CD4-positive, alpha-beta T cell (primary cell): ENCODE data around the gene MEGF11. TPM values are rescaled to one million over a fixed set of nuclear protein-coding genes. Genes with fewer than 3 reads are reported as not detected.

Source experiments
- ATAC-seq: fragments of 200-7000 bp; cut with Tn5 transposase; one replicate; pipeline ENCODE4 v1.10.0; 2022; ENCODE audit warnings: mild to moderate bottlenecking; ENCODE audit not compliant: poor library complexity
- CTCF ChIA-PET: fragments of 350-600 bp; sonication (Branson Sonifier 250); formaldehyde crosslinking; loops from one replicate; lab custom pipeline; 2021; ENCODE audit warnings: antibody characterized with exemption, inconsistent platforms; lab: Charles Lee
- POLR2A ChIA-PET: fragments of 350-600 bp; sonication (Branson Sonifier 250); formaldehyde crosslinking; loops from one replicate; lab custom pipeline; 2021; ENCODE audit warnings: antibody characterized with exemption, inconsistent platforms; lab: Charles Lee
- DNase-seq, 14 experiments: peaks; one replicate each; pipeline ENCODE4 v3.0.0-alpha.2; 2013 to 2020; ENCODE audit warnings: mixed read lengths in 2 of 14
- H3K27ac ChIP-seq, 2 donors: one replicate each; pipeline versions ENCODE4 v1.5.1 to v1.7.0; 2013; ENCODE audit warnings: low read length in 2 of 2, low read depth in 1 of 2, mild to moderate bottlenecking in 1 of 2
- H3K27me3 ChIP-seq, 2 experiments: 1 replicate in 1 of 2; 2 replicates in 1 of 2; pipeline versions ENCODE4 v1.6.1 to v1.7.0; 2013; ENCODE audit warnings: low read length in 2 of 2, control low read depth in 1 of 2, mild to moderate bottlenecking in 1 of 2, moderate library complexity in 1 of 2; ENCODE audit not compliant: insufficient read depth in 2 of 2, control insufficient read depth in 1 of 2
- H3K36me3 ChIP-seq: one replicate; pipeline ENCODE4 v1.6.1; 2013; ENCODE audit warnings: low read length, control low read depth; ENCODE audit not compliant: insufficient read depth
- H3K4me1 ChIP-seq: one replicate; pipeline ENCODE4 v1.6.1; 2013; ENCODE audit warnings: low read length, control low read depth; ENCODE audit not compliant: insufficient read depth
- H3K4me3 ChIP-seq: one replicate; pipeline ENCODE4 v1.5.1; 2013; ENCODE audit warnings: mild to moderate bottlenecking, low read length, moderate library complexity
- H3K9me3 ChIP-seq, 2 experiments: 1 replicate in 1 of 2; 2 replicates in 1 of 2; pipeline versions ENCODE4 v1.6.1 to v1.7.0; 2013; ENCODE audit warnings: low read length in 2 of 2, mild to moderate bottlenecking in 2 of 2, control low read depth in 1 of 2, moderate library complexity in 1 of 2; ENCODE audit not compliant: control insufficient read depth in 1 of 2, insufficient read depth in 1 of 2
- H3K27ac Mint-ChIP-seq: one replicate; pipeline ENCODE4 v1.8.0; 2020; ENCODE audit warnings: mixed read lengths
- H3K27me3 Mint-ChIP-seq: one replicate; pipeline ENCODE4 v1.8.0; 2021; ENCODE audit warnings: mixed read lengths
- H3K36me3 Mint-ChIP-seq: one replicate; pipeline ENCODE4 v1.8.0; 2021; ENCODE audit warnings: low read depth, mixed read lengths
- H3K4me1 Mint-ChIP-seq: one replicate; pipeline ENCODE4 v1.8.0; 2021; ENCODE audit warnings: low read depth, mixed read lengths
- H3K4me3 Mint-ChIP-seq: one replicate; pipeline ENCODE4 v1.8.0; 2020; ENCODE audit warnings: mild to moderate bottlenecking, mixed read lengths
- H3K9me3 Mint-ChIP-seq: one replicate; pipeline ENCODE4 v1.8.0; 2020; ENCODE audit warnings: mixed read lengths
- CTCF ChIP-seq: fragments of 200-600 bp; IDR thresholded peaks from one replicate; pipeline ENCODE4 v1.8.0; 2022; ENCODE audit warnings: antibody characterized with exemption, mild to moderate bottlenecking
- intact Hi-C, 2 experiments: fragments of 100-400 bp; cut with DNase I in 1 of 2; cut with micrococcal nuclease in 1 of 2; formaldehyde crosslinking; loops; one replicate each; pipeline versions ENCODE4 v1.15.1 to v1.9.0; 2023 to 2025; cut with DNase I, micrococcal nuclease
- total RNA-seq, 174 experiments: library from RNA in 2 of 174; stranded (reverse) in 2 of 174; gene quantifications; one replicate each; pipeline ENCODE4 v1.2.3 and lab custom pipeline; 2021 to 2026

The MEGF11 gene
- total RNA-seq, 2 experiments from 2014 or later, result not detected

GRCh38 chr15:66235866-66236265 is 17.7 kb downstream of the MEGF11 start:
- Histone ChIP-seq H3K4me1 (no peaks in the 10 kb centered on the region), H3K36me3 (no peaks in the 10 kb centered on the region), H3K4me3 (no peak overlapping the region), H3K27ac (no peak overlapping the region), H3K27me3 (peaks cover 0 to 3% of the 10 kb centered on the region in 2 experiments), H3K9me3 (no peaks in the 10 kb centered on the region)
- CTCF ChIA-PET, result no interaction called here
- intact Hi-C loops, result no loop called here
- H3K4me1 Mint-ChIP-seq, result no peaks in the 10 kb centered on the region
- POLR2A ChIA-PET, result no interaction called here
- ATAC-seq (no peak), DNase-seq (no peak)
- no peak for TF ChIP-seq CTCF
- no peak overlapping the region for H3K27ac Mint-ChIP-seq
- H3K9me3 Mint-ChIP-seq, result no peaks in the 10 kb centered on the region
- H3K4me3 Mint-ChIP-seq, result no peak overlapping the region
- no peaks in the 10 kb centered on the region for H3K36me3 Mint-ChIP-seq
- peaks cover 10% of the 10 kb centered on the region for H3K27me3 Mint-ChIP-seq

GRCh38 chr15:66234798-66235197 is 18.8 kb downstream of the MEGF11 start:
- no peaks in the 10 kb centered on the region for H3K4me1 Mint-ChIP-seq
- intact Hi-C loops, result no loop called here
- Histone ChIP-seq H3K4me3 (no peak overlapping the region), H3K36me3 (no peaks in the 10 kb centered on the region), H3K27ac (no peak overlapping the region), H3K27me3 (peaks cover 0 to 2% of the 10 kb centered on the region in 2 experiments), H3K9me3 (no peaks in the 10 kb centered on the region), H3K4me1 (no peaks in the 10 kb centered on the region)
- CTCF ChIA-PET, result no interaction called here
- H3K36me3 Mint-ChIP-seq, result no peaks in the 10 kb centered on the region
- H3K27ac Mint-ChIP-seq, result no peak overlapping the region
- TF ChIP-seq CTCF, result no peak
- ATAC-seq (no peak), DNase-seq (no peak)
- no peak overlapping the region for H3K4me3 Mint-ChIP-seq
- POLR2A ChIA-PET, result no interaction called here
- no peaks in the 10 kb centered on the region for H3K9me3 Mint-ChIP-seq
- H3K27me3 Mint-ChIP-seq, result peaks cover 10% of the 10 kb centered on the region

GRCh38 chr15:66233487-66234415 is 19.8 kb downstream of the MEGF11 start:
- ChIA-PET POLR2A (no interaction called here), CTCF (no interaction called here)
- Histone ChIP-seq H3K4me3 (no peak overlapping the region), H3K36me3 (no peaks in the 10 kb centered on the region), H3K27me3 (no peaks in the 10 kb centered on the region), H3K4me1 (no peaks in the 10 kb centered on the region), H3K9me3 (peaks cover 0 to 2% of the 10 kb centered on the region in 2 experiments), H3K27ac (no peak overlapping the region)
- DNase-seq, result no peak
- Mint-ChIP-seq H3K4me1 (no peaks in the 10 kb centered on the region), H3K4me3 (no peak overlapping the region), H3K27ac (no peak overlapping the region), H3K36me3 (no peaks in the 10 kb centered on the region), H3K9me3 (no peaks in the 10 kb centered on the region), H3K27me3 (peaks cover 10% of the 10 kb centered on the region)
- intact Hi-C loops, result no loop called here
- TF ChIP-seq CTCF, result no peak
- no peak for ATAC-seq
